Astrocyte (in vitro differentiated cells and primary cell): ENCODE data around the gene MRPL40. TPM values are rescaled to one million over a fixed set of nuclear protein-coding genes. Genes with fewer than 3 reads are reported as not detected.

Experiments
- DNase-seq: peaks from one replicate; pipeline ENCODE4 v3.0.0-alpha.2; 2010; ENCODE audit warnings: low read depth
- FAIRE-seq: peaks from 2 replicates; lab custom pipeline; 2011; peaks lifted over from hg19 to GRCh38; lab: Jason Lieb, UNC
- H2AFZ ChIP-seq: 2 replicates; pipeline ENCODE4 v1.6.0; 2012; ENCODE audit warnings: low read depth, low read length, inconsistent platforms
- H3K27ac ChIP-seq: 2 replicates; pipeline ENCODE4 v1.5.1; 2011; ENCODE audit warnings: low read depth, low read length, inconsistent platforms
- H3K27me3 ChIP-seq: 2 replicates; pipeline ENCODE4 v1.6.0; 2011; ENCODE audit warnings: low read length, inconsistent platforms; ENCODE audit not compliant: insufficient read depth
- H3K36me3 ChIP-seq: 2 replicates; pipeline ENCODE4 v1.5.1; 2011; ENCODE audit warnings: low read length, inconsistent platforms; ENCODE audit not compliant: insufficient read depth
- H3K4me1 ChIP-seq: 2 replicates; pipeline ENCODE4 v1.5.1; 2011; ENCODE audit warnings: low read length, inconsistent platforms; ENCODE audit not compliant: insufficient read depth
- H3K4me2 ChIP-seq: 2 replicates; pipeline ENCODE4 v1.6.0; 2012; ENCODE audit warnings: low read length, inconsistent platforms
- H3K4me3 ChIP-seq: 2 replicates; pipeline ENCODE4 v1.5.1; 2011; ENCODE audit warnings: low read depth, mild to moderate bottlenecking, low read length, inconsistent platforms; ENCODE audit not compliant: insufficient read depth
- H3K79me2 ChIP-seq: 2 replicates; pipeline ENCODE4 v1.6.0; 2012; ENCODE audit warnings: mild to moderate bottlenecking, low read length, inconsistent platforms; ENCODE audit not compliant: insufficient read depth
- H3K9ac ChIP-seq: 2 replicates; pipeline ENCODE4 v1.6.0; 2012; ENCODE audit warnings: mild to moderate bottlenecking, low read length, inconsistent platforms
- H3K9me3 ChIP-seq: 2 replicates; pipeline ENCODE4 v1.5.1; 2012; ENCODE audit warnings: low read depth, mild to moderate bottlenecking, low read length, inconsistent platforms; ENCODE audit not compliant: insufficient read depth
- H4K20me1 ChIP-seq: 2 replicates; pipeline ENCODE4 v1.6.0; 2012; ENCODE audit warnings: low read length, inconsistent platforms; ENCODE audit not compliant: insufficient read depth
- H3K27ac Mint-ChIP-seq: one replicate; pipeline ENCODE4 v1.8.0; 2021; ENCODE audit warnings: mild to moderate bottlenecking, mixed read lengths; ENCODE audit not compliant: unreplicated experiment
- H3K27me3 Mint-ChIP-seq: one replicate; pipeline ENCODE4 v1.8.0; 2021; ENCODE audit warnings: low read depth, mixed read lengths; ENCODE audit not compliant: unreplicated experiment
- H3K36me3 Mint-ChIP-seq: one replicate; pipeline ENCODE4 v1.8.0; 2021; ENCODE audit warnings: low read depth, mixed read lengths; ENCODE audit not compliant: unreplicated experiment
- H3K4me1 Mint-ChIP-seq: one replicate; pipeline ENCODE4 v1.8.0; 2021; ENCODE audit warnings: low read depth, mixed read lengths; ENCODE audit not compliant: unreplicated experiment
- H3K4me3 Mint-ChIP-seq: one replicate; pipeline ENCODE4 v1.8.0; 2021; ENCODE audit warnings: mild to moderate bottlenecking, moderate library complexity, mixed read lengths; ENCODE audit not compliant: unreplicated experiment
- H3K9me3 Mint-ChIP-seq: one replicate; pipeline ENCODE4 v1.8.0; 2021; ENCODE audit warnings: mild to moderate bottlenecking, mixed read lengths; ENCODE audit not compliant: unreplicated experiment
- EZH2 ChIP-seq: IDR thresholded peaks from 2 replicates; pipeline ENCODE4 v1.6.1; 2012; ENCODE audit warnings: mild to moderate bottlenecking, low read length, inconsistent platforms; ENCODE audit not compliant: insufficient read depth
- total RNA-seq: library from RNA; stranded (reverse); gene quantifications from 2 replicates; pipeline ENCODE4 v1.2.1, GENCODE V29; 2021
- TF ChIP-seq, protein P1 (sequence below): IDR thresholded peaks from 2 replicates; pipeline ENCODE4 v1.5.1; 2011; ENCODE audit warnings: low read depth, mild to moderate bottlenecking, inconsistent platforms, low read length, moderate library complexity; ENCODE audit not compliant: insufficient read depth

Gene MRPL40
- total RNA-seq, 1 donor from 2014 or later: 34.7 TPM

DNA sequence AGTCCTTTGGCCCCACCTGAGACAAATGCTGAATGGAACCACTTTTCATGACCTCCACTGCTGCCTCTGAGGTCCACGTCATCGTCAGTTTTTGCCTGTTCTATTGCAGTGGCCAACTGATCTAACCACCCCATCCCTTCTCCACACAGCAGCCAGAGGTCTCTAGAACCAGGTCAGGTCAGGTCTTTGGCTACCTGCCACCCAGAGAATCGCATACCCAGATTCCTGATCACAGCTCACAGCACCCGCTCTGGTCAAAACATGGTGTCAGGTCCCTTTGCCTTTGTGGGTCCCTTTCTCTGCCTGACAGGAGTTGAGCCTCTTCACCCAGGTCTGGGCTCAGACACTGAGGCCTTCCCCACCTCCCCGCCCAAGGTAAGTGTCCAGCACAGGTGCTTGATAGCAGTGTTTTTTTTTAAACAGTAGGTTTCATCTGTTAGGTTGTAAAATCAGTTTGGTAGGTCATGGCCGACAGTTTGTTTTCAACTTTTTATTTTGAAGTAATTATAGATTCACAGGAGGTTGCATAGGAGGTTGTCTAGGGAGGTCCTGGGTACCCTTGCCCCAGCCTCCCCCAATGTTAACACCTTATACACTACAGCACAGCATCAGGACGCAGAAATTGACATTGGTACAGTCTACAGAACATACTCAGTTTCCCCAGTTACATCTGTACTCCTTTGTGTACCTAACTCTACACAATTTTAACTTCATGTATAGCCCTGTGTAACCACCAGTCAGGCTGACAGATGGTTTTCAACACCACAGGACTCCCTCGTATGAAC lies 8.3 kb downstream of the MRPL40 start:
- peaks cover 4% of the 10 kb centered on the region for H3K4me1 ChIP-seq
- H3K4me3 Mint-ChIP-seq: no peak overlapping the region
- H3K27me3 Mint-ChIP-seq: no peaks in the 10 kb centered on the region
- peaks cover 48% of the 10 kb centered on the region for H4K20me1 ChIP-seq
- no peak overlapping the region for H2AFZ ChIP-seq
- no peak for TF ChIP-seq EZH2
- TF ChIP-seq, protein P1, sequence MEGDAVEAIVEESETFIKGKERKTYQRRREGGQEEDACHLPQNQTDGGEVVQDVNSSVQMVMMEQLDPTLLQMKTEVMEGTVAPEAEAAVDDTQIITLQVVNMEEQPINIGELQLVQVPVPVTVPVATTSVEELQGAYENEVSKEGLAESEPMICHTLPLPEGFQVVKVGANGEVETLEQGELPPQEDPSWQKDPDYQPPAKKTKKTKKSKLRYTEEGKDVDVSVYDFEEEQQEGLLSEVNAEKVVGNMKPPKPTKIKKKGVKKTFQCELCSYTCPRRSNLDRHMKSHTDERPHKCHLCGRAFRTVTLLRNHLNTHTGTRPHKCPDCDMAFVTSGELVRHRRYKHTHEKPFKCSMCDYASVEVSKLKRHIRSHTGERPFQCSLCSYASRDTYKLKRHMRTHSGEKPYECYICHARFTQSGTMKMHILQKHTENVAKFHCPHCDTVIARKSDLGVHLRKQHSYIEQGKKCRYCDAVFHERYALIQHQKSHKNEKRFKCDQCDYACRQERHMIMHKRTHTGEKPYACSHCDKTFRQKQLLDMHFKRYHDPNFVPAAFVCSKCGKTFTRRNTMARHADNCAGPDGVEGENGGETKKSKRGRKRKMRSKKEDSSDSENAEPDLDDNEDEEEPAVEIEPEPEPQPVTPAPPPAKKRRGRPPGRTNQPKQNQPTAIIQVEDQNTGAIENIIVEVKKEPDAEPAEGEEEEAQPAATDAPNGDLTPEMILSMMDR: no peak
- no peaks in the 10 kb centered on the region for H3K9me3 ChIP-seq
- peaks cover 62% of the 10 kb centered on the region for H3K79me2 ChIP-seq
- peaks cover 2% of the 10 kb centered on the region for H3K4me1 Mint-ChIP-seq
- FAIRE-seq (no peak), DNase-seq (no peak)
- no peak overlapping the region for H3K27ac ChIP-seq
- H3K36me3 Mint-ChIP-seq: peaks cover 7% of the 10 kb centered on the region
- H3K4me2 ChIP-seq: no peak overlapping the region
- no peaks in the 10 kb centered on the region for H3K27me3 ChIP-seq
- no peak overlapping the region for H3K27ac Mint-ChIP-seq
- H3K9ac ChIP-seq: no peak overlapping the region
- H3K4me3 ChIP-seq: no peak overlapping the region
- H3K36me3 ChIP-seq: peaks cover 9% of the 10 kb centered on the region
- H3K9me3 Mint-ChIP-seq: no peaks in the 10 kb centered on the region

DNA sequence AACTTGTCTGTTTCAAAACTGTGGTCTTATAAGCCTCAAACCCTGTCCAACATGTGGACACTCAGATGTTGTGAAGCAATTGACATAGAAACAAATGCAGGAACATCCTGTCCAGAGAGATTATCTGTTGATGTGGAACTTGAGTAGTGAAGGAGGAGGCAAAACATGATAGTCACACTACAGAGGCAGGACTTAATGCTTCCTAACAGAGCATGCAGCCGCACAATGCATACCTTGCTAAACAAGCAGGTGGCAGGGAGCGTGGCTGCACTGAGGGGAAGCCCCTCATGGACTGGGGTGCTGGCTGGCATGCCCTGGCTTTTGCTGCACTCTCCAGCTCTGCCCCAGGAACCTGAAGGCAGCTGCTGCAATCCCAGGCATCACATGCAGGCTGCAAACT lies 9.8 kb downstream of the MRPL40 start:
- no peak for TF ChIP-seq EZH2
- TF ChIP-seq, protein P1: no peak
- DNase-seq (no peak), FAIRE-seq (no peak)
- H3K9ac ChIP-seq: no peak overlapping the region
- H3K27ac ChIP-seq: no peak overlapping the region
- no peak overlapping the region for H2AFZ ChIP-seq
- peaks cover 10% of the 10 kb centered on the region for H3K4me1 Mint-ChIP-seq
- H3K27me3 Mint-ChIP-seq: no peaks in the 10 kb centered on the region
- no peaks in the 10 kb centered on the region for H3K9me3 ChIP-seq
- H3K27me3 ChIP-seq: no peaks in the 10 kb centered on the region
- no peak overlapping the region for H3K27ac Mint-ChIP-seq
- peaks cover 6% of the 10 kb centered on the region for H3K36me3 ChIP-seq
- H3K4me2 ChIP-seq: no peak overlapping the region
- H3K4me3 ChIP-seq: no peak overlapping the region
- H3K4me3 Mint-ChIP-seq: no peak overlapping the region
- no peaks in the 10 kb centered on the region for H3K9me3 Mint-ChIP-seq
- H3K79me2 ChIP-seq: peaks cover 75% of the 10 kb centered on the region
- peaks cover 7% of the 10 kb centered on the region for H3K4me1 ChIP-seq
- peaks cover 7% of the 10 kb centered on the region for H3K36me3 Mint-ChIP-seq
- peaks cover 57% of the 10 kb centered on the region for H4K20me1 ChIP-seq
